22Rv1 (cell line): ENCODE results near the gene P2RY2.

Experiments used
- ZFX ChIP-seq: fragments of 450-650 bp; IDR thresholded peaks from 2 replicates; pipeline ENCODE4 v1.6.1; 2017; ENCODE audit warnings: antibody characterized with exemption, borderline replicate concordance
- TF ChIP-seq, protein P1 (sequence below): fragments of 450-650 bp; IDR thresholded peaks from 2 replicates; pipeline ENCODE4 v1.5.1; 2017; ENCODE audit warnings: mild to moderate bottlenecking

DNA sequence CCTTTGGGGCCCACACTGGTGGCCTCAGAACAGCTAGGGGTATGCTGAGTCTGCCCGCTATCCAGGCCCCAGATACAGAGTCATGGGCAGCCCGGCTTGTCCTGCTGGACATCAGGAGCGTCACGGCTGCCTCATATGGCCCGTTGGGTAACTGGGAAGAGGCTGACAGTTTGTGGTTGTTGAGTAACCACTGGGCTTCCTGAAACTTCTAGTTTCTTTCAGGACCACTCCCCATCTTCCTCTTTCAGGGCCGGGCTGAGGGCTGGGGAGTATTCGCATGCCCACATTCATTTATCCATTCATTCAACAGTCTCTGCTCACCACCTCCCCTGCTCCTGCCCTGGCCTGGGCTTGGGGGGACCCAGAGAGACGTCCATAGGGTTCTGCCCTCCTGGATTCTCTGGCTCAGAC lies 13.4 kb upstream of the P2RY2 start:
- TF ChIP-seq, protein P1, sequence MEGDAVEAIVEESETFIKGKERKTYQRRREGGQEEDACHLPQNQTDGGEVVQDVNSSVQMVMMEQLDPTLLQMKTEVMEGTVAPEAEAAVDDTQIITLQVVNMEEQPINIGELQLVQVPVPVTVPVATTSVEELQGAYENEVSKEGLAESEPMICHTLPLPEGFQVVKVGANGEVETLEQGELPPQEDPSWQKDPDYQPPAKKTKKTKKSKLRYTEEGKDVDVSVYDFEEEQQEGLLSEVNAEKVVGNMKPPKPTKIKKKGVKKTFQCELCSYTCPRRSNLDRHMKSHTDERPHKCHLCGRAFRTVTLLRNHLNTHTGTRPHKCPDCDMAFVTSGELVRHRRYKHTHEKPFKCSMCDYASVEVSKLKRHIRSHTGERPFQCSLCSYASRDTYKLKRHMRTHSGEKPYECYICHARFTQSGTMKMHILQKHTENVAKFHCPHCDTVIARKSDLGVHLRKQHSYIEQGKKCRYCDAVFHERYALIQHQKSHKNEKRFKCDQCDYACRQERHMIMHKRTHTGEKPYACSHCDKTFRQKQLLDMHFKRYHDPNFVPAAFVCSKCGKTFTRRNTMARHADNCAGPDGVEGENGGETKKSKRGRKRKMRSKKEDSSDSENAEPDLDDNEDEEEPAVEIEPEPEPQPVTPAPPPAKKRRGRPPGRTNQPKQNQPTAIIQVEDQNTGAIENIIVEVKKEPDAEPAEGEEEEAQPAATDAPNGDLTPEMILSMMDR, result no peak
- TF ChIP-seq ZFX, result no peak
